ENCODE measurements around the gene DOK1. TPM values are rescaled to one million over a fixed set of nuclear protein-coding genes. Genes with fewer than 3 reads are reported as not detected.

Gene DOK1
- total and polyA plus RNA-seq, 3 experiments from 2014 or later: 24.0 to 25.2 (median 24.4) TPM

DNA sequence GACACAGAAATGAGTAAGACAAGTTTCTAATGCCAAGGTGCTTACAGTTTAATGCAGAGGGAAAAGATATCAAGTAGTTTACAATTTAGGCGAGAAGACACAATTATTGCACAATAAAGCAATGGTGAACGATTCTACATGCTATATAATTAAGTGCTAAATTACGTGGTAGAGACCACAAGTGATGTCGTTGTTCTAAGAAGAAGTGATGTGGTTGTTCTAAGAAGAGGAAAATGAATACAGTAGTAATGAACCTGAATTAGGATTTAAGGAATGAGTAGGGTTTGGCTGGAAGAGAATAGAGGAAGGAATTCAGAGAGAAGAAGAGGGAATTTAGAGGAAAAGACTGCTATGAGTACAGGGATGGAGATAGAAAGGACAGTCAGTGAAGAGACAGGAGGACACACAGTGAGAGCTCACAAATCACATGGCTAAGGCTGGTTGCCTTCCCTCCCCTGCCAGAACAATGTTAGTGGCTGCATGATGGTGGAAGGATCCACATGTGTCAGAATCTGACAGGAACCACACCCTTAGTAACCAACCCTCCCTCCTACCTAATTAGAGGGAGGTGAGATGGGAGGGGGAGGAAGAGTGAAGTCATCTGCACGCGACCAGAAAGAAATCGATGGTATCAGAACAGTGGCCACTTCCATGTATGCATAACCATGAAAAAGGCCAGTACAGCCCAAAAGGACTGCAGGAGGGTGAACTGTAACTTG is 48.9 kb downstream of the DOK1 start:
- no peak overlapping the region for H3K27ac ChIP-seq (ENCODE audit: low read depth, low read length)
- Mint-ChIP-seq H3K27ac (peak overlapping the region in 1 of 8 donors; percentile 19), H3K4me1 (peaks cover 0 to 2% (median 0%) of the 10 kb centered on the region in 3 donors), H3K27me3 (peaks cover 15 to 35% of the 10 kb centered on the region in 2 donors), H3K9me3 (no peaks in the 10 kb centered on the region), H3K4me3 (no peak overlapping the region), H3K36me3 (no peaks in the 10 kb centered on the region)
- no peak overlapping the region for H3K4me3 ChIP-seq (ENCODE audit: low read length)
- no peaks in the 10 kb centered on the region for H3K27me3 ChIP-seq (ENCODE audit: insufficient read depth, low read length, poor library complexity, severe bottlenecking)
- CTCF ChIA-PET: no interaction called here
- H3K36me3 ChIP-seq (ENCODE audit: insufficient read depth, low read length): no peaks in the 10 kb centered on the region
- no peak for DNase-seq
- no peaks in the 10 kb centered on the region for H3K9me3 ChIP-seq (ENCODE audit: low read length)
- POLR2A ChIA-PET: interaction anchor here (0.5 kb wide), 1 partner anchor 320 kb away, joined by 4 read pairs; no protein-coding TSS in a partner anchor
- no peaks in the 10 kb centered on the region for H3K4me1 ChIP-seq (ENCODE audit: insufficient read depth, low read length)

DNA sequence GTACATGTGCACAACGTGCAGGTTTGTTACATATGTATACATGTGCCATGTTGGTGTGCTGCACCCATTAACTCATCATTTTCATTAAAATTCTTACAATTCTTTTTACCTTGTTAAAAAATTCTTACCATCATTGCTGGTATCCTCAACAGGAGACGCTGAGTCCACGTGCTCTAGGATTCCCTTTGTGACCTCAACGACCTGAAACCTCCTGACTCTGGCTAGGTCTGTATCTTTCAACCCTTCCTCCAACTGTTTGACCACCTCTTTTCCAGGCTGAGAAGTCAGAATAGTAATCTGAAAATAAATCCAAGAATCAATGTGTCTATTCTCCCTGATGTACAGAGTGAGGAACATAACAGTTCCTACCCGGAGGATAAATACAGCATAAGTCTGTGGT is 52.4 kb downstream of the DOK1 start:
- peaks cover 23 to 46% of the 10 kb centered on the region in 2 donors for H3K27me3 Mint-ChIP-seq
- H3K4me1 Mint-ChIP-seq: peaks cover 0 to 2% (median 0%) of the 10 kb centered on the region in 3 donors
- Histone ChIP-seq H3K4me3 (ENCODE audit: low read length) (no peak overlapping the region), H3K27me3 (ENCODE audit: insufficient read depth, low read length, poor library complexity, severe bottlenecking) (no peaks in the 10 kb centered on the region), H3K36me3 (ENCODE audit: insufficient read depth, low read length) (no peaks in the 10 kb centered on the region), H3K9me3 (ENCODE audit: low read length) (no peaks in the 10 kb centered on the region), H3K4me1 (ENCODE audit: insufficient read depth, low read length) (no peaks in the 10 kb centered on the region), H3K27ac (ENCODE audit: low read depth, low read length) (no peak overlapping the region)
- peaks cover 0 to 3% (median 0%) of the 10 kb centered on the region in 5 donors for H3K9me3 Mint-ChIP-seq
- H3K27ac Mint-ChIP-seq: no peak overlapping the region
- ChIA-PET POLR2A (no interaction called here), CTCF (no interaction called here)
- no peak overlapping the region for H3K4me3 Mint-ChIP-seq
- no peaks in the 10 kb centered on the region for H3K36me3 Mint-ChIP-seq
- DNase-seq: no peak

Other genes starting within 250 kb of the DOK1 start
- gene SLC4A5, start 211.3 kb upstream of the DOK1 start, total RNA-seq: 1 to 10 TPM; 1.8 to 1.9 TPM
- 0.13 TPM for gene SLC4A5, start 211.3 kb upstream of the DOK1 start, polyA plus RNA-seq
- gene DCTN1, start 174.4 kb upstream of the DOK1 start, total RNA-seq: 100 to 1,000 TPM; 113 to 114 TPM
- 90.2 TPM for gene DCTN1, start 174.4 kb upstream of the DOK1 start, polyA plus RNA-seq
- gene C2orf81, start 133.1 kb upstream of the DOK1 start, total RNA-seq: 1 to 10 TPM; 2.7 to 3.2 TPM
- gene C2orf81, start 133.1 kb upstream of the DOK1 start, polyA plus RNA-seq: 2.6 TPM
- 10 to 100 TPM; 75.5 to 86.6 TPM for gene WDR54, start 133.0 kb upstream of the DOK1 start, total RNA-seq
- 55.5 TPM for gene WDR54, start 133.0 kb upstream of the DOK1 start, polyA plus RNA-seq
- 1 to 10 TPM; 1.1 to 1.4 TPM for gene RTKN, start 112.8 kb upstream of the DOK1 start, total RNA-seq
- gene RTKN, start 112.8 kb upstream of the DOK1 start, polyA plus RNA-seq: 1.2 TPM
- gene INO80B, start 99.6 kb upstream of the DOK1 start, total RNA-seq: 10 to 100 TPM; 44.1 to 44.3 TPM
- gene INO80B, start 99.6 kb upstream of the DOK1 start, polyA plus RNA-seq: 7.6 TPM
- 10 to 100 TPM; 31.2 to 31.6 TPM for gene WBP1, start 96.3 kb upstream of the DOK1 start, total RNA-seq
- 37.0 TPM for gene WBP1, start 96.3 kb upstream of the DOK1 start, polyA plus RNA-seq
- 10 to 100 TPM; 82.4 to 88.0 TPM for gene MOGS, start 89.3 kb upstream of the DOK1 start, total RNA-seq
- gene MOGS, start 89.3 kb upstream of the DOK1 start, polyA plus RNA-seq: 48.5 TPM
- gene MRPL53, start 82.0 kb upstream of the DOK1 start, total RNA-seq: 100 to 1,000 TPM; 115 to 118 TPM
- gene MRPL53, start 82.0 kb upstream of the DOK1 start, polyA plus RNA-seq: 108 TPM
- gene CCDC142, start 71.7 kb upstream of the DOK1 start, total RNA-seq: 10 to 100 TPM; 20.3 to 22.8 TPM
- gene CCDC142, start 71.7 kb upstream of the DOK1 start, polyA plus RNA-seq: 9.7 TPM
- 10 to 100 TPM; 26.4 to 28.0 TPM for gene TTC31, start 71.6 kb upstream of the DOK1 start, total RNA-seq
- gene TTC31, start 71.6 kb upstream of the DOK1 start, polyA plus RNA-seq: 20.5 TPM
- gene LBX2, start 55.1 kb upstream of the DOK1 start, total RNA-seq: under 1 TPM; 0.38 to 0.94 TPM
- gene LBX2, start 55.1 kb upstream of the DOK1 start, polyA plus RNA-seq: not detected
- gene PCGF1, start 47.0 kb upstream of the DOK1 start, total RNA-seq: 10 to 100 TPM; 29.6 to 38.7 TPM
- gene PCGF1, start 47.0 kb upstream of the DOK1 start, polyA plus RNA-seq: 17.2 TPM
- under 1 TPM; 0.37 to 0.60 TPM for gene TLX2, start 40.3 kb upstream of the DOK1 start, total RNA-seq
- not detected for gene TLX2, start 40.3 kb upstream of the DOK1 start, polyA plus RNA-seq
- gene DQX1, start 28.5 kb upstream of the DOK1 start, total RNA-seq: under 1 TPM; 0.51 to 0.83 TPM
- not detected for gene DQX1, start 28.5 kb upstream of the DOK1 start, polyA plus RNA-seq
- gene AUP1, start 25.0 kb upstream of the DOK1 start, total RNA-seq: 100 to 1,000 TPM; 219 to 225 TPM
- gene AUP1, start 25.0 kb upstream of the DOK1 start, polyA plus RNA-seq: 95.8 TPM
- gene HTRA2, start 24.8 kb upstream of the DOK1 start, total RNA-seq: 10 to 100 TPM; 81.0 to 82.1 TPM
- 26.0 TPM for gene HTRA2, start 24.8 kb upstream of the DOK1 start, polyA plus RNA-seq
- 1 to 10 TPM in 1 of 2 experiments, under 1 TPM in 1; 0.77 to 1.2 TPM for gene LOXL3, start 778 bp upstream of the DOK1 start, total RNA-seq
- gene LOXL3, start 778 bp upstream of the DOK1 start, polyA plus RNA-seq: 0.08 TPM
- not detected for gene M1AP, start 93.6 kb downstream of the DOK1 start, total RNA-seq
- gene M1AP, start 93.6 kb downstream of the DOK1 start, polyA plus RNA-seq: 0.39 TPM
- 1 to 10 TPM; 7.8 to 8.5 TPM for gene SEMA4F, start 99.5 kb downstream of the DOK1 start, total RNA-seq
- gene SEMA4F, start 99.5 kb downstream of the DOK1 start, polyA plus RNA-seq: 8.3 TPM